ENCODE results near the gene HYAL3.

The HYAL3 gene

DNA sequence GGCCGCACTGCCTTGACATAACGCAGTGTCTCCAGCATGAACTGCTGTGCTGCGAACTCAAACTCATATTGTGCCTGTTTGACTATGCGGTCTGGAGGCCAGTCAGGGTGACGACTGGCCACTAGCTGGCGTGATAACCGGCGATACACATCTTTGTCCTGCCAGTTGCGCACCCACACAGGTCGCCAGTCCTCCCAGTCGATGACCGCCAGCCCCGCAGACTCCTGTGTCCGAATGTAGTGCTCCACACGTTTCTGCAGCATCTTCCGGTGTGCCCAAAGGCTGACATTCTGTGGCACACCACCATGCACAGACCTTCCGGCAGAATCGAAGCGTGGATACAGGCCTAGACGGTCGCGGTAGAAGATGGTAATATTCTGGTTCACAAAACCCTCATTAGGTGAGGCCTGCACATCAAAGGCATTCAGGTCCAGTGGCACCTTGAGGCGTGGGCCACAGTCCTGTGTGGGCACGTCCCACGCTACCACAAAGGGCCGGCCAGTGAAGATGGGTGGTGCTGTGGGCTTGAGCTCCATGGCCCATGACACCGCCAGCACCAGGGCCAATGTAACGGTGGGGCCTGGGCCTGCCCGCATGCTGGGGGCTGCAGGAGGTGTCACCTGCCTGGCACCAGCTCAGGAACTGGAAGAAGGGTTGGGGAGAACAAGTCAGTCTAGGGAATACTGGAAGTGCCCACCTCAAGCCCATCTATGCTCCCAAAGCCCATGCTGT is 20.9 kb upstream of the HYAL3 start:
- TF ChIP-seq, protein P1, sequence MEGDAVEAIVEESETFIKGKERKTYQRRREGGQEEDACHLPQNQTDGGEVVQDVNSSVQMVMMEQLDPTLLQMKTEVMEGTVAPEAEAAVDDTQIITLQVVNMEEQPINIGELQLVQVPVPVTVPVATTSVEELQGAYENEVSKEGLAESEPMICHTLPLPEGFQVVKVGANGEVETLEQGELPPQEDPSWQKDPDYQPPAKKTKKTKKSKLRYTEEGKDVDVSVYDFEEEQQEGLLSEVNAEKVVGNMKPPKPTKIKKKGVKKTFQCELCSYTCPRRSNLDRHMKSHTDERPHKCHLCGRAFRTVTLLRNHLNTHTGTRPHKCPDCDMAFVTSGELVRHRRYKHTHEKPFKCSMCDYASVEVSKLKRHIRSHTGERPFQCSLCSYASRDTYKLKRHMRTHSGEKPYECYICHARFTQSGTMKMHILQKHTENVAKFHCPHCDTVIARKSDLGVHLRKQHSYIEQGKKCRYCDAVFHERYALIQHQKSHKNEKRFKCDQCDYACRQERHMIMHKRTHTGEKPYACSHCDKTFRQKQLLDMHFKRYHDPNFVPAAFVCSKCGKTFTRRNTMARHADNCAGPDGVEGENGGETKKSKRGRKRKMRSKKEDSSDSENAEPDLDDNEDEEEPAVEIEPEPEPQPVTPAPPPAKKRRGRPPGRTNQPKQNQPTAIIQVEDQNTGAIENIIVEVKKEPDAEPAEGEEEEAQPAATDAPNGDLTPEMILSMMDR (conservative IDR thresholded peaks at IDR 0.05; ENCODE audit: low read depth, low read length) = no peak
- peak overlapping the region; percentile 76 for H3K4me3 ChIP-seq (ENCODE audit: low read depth, low read length)
- no peak for DNase-seq (ENCODE audit: low read depth)

DNA sequence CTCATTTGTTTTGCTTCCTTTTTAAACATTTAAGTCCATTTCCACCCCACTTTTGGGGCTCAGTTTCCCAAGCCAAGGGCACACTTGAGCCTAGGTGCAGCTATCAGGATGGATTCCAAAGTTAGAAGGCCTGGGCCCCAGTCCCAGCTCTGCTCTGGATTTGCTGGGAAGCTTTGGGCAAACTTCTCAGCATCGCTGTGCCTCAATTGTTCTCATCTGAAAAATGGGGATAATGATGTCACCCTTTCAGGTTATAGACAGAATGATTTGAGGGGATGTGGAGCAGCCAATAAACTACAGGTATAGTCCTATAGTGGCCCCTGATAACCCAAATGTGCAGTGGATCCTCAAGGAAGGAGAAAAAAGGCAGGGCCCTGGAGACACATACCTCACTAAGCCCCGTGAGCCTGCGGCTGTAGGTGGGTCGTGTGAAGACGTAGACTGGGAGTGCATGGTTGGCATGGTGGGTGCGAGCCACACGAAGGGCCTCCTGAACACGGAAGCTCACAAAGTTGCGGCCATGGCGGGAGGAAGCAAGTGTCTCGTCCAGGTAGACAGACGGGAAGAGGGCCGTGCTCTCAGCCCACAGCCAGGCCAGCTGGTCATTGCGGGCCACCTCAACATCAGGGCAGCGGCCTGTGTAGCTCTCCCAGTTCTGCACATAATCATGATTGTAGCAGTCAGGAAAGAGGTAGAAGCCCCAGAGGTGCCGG is 20.1 kb upstream of the HYAL3 start:
- H3K4me3 ChIP-seq (ENCODE audit: low read depth, low read length) = no peak overlapping the region
- DNase-seq (ENCODE audit: low read depth) = no peak
- TF ChIP-seq, protein P1 (conservative IDR thresholded peaks at IDR 0.05; ENCODE audit: low read depth, low read length) = no peak

DNA sequence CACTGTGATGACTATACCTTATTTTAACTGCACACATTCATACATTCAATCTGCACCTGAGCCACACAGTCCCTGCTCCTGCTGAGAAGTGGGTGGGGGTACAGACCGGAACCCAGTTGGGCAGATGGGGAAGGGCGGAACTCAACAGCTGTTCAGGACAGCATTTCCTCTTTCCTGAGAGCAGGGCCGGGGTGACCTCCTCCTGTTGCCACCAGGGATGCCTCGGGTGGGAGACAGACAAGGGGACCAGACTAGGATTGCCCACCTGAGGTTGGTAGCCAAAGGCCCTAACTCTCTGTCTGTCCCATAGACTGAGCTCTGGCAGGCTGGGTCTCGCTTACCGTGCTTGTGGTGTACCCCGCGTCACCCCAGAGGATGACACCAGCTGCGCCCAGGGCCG is 19.4 kb upstream of the HYAL3 start:
- TF ChIP-seq, protein P1 (conservative IDR thresholded peaks at IDR 0.05; ENCODE audit: low read depth, low read length) = no peak
- H3K4me3 ChIP-seq (ENCODE audit: low read depth, low read length) = no peak overlapping the region
- no peak for DNase-seq (ENCODE audit: low read depth)

DNA sequence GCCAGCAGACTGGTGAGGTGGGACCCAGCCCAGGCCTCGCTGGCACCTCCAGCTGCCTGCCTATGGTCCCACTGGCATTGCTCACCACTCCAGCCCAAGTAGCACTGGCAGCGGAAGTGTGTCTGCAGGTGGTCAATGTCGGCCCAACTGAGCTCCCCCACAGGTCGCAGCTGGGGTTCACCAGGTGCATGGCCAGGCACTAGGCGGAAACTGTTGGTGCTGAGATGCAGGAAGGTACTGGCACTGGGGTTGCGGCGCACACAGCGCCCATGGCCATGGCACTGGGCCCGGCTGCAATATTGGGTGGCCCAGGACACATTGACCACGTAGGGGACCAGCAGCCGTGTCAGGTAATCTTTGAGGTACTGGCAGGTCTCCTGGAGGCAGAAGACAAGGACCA is 19.0 kb upstream of the HYAL3 start:
- H3K4me3 ChIP-seq (ENCODE audit: low read depth, low read length) = no peak overlapping the region
- DNase-seq (ENCODE audit: low read depth) = no peak
- TF ChIP-seq, protein P1 (conservative IDR thresholded peaks at IDR 0.05; ENCODE audit: low read depth, low read length) = no peak

DNA sequence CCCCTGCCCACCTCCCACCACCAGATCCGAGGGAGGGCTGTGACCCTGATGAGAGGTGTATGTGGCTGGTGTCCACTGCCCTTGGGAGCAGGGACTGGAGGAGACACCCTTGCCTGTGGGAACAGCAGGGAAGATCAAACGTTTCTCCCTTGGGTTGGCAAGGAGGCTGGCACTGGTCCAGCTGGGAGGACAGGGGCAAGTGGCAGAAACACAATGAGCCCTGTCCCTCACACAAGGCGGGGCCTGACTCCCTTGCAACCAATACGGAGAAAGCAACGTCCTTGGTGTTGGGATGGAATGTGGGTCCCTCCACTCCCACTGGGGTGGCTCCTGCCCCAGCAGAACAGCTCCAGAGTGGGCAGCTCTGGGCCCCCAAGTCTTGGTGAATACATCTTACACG is 18.1 kb upstream of the HYAL3 start:
- no peak overlapping the region for H3K4me3 ChIP-seq (ENCODE audit: low read depth, low read length)
- TF ChIP-seq, protein P1 (conservative IDR thresholded peaks at IDR 0.05; ENCODE audit: low read depth, low read length) = no peak
- DNase-seq (ENCODE audit: low read depth) = no peak

- peak; percentile 51 for DNase-seq (ENCODE audit: low read depth)
- TF ChIP-seq, protein P1 (conservative IDR thresholded peaks at IDR 0.05; ENCODE audit: low read depth, low read length) = no peak
- no peak overlapping the region for H3K4me3 ChIP-seq (ENCODE audit: low read depth, low read length)
Measured at GRCh38 chr3:50316657-50317242, 17.5 kb upstream of the HYAL3 start.

Data from choroid plexus epithelial cell (primary cell).